Endothelial cell of umbilical vein (primary cell): ENCODE measurements around the gene JAKMIP1.

Source experiments
- EZH2 ChIP-seq: IDR thresholded peaks from 2 replicates; pipeline ENCODE4 v1.6.1; 2012; ENCODE audit warnings: borderline replicate concordance, low read depth, mild to moderate bottlenecking, moderate library complexity, low read length, inconsistent platforms; ENCODE audit not compliant: severe bottlenecking
- FOS ChIP-seq: IDR thresholded peaks from 2 replicates; pipeline ENCODE4 v1.6.1; 2011; ENCODE audit warnings: mild to moderate bottlenecking, low read length, moderate library complexity, borderline replicate concordance; ENCODE audit not compliant: insufficient read depth
- POLR2A ChIP-seq: IDR thresholded peaks from 2 replicates; pipeline ENCODE4 v1.6.1; 2012; ENCODE audit warnings: low read depth, mild to moderate bottlenecking, control low read depth, low read length
- TF ChIP-seq, protein P1 (sequence below), 2 donors: IDR thresholded peaks; 1 replicate in 1 of 2; 2 replicates in 1 of 2; pipeline ENCODE4 v1.5.1; 2011; ENCODE audit warnings: low read length in 2 of 2, mild to moderate bottlenecking in 2 of 2, moderate library complexity in 2 of 2, control low read depth in 1 of 2, inconsistent platforms in 1 of 2, low read depth in 1 of 2; ENCODE audit not compliant: insufficient read depth in 1 of 2; ENCODE audit errors: extremely low read depth in 1 of 2
- TF ChIP-seq, protein P2 (sequence below): IDR thresholded peaks from 2 replicates; pipeline ENCODE4 v1.6.1; 2011; ENCODE audit not compliant: insufficient read depth, insufficient read length

DNA sequence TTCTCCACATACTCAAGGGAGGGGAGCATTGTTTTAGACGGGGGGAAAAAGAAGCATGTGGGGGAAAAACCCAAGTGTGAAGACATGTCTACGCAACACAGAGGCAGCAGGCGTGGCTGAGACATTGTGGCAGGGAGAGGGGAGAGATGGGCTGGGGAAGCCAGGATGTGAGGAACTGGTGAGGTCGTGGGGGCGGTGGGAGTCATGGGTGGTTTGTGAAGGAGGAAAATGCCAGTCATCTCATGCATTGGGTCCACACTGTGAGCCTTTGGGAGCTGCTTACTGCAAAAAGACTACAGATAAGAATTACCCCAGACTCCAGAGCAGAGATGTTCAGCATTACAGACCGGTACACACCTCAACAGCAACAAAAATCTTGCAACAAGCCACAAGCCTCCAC, 2.1 kb downstream of the JAKMIP1 start:
- TF ChIP-seq, protein P1, sequence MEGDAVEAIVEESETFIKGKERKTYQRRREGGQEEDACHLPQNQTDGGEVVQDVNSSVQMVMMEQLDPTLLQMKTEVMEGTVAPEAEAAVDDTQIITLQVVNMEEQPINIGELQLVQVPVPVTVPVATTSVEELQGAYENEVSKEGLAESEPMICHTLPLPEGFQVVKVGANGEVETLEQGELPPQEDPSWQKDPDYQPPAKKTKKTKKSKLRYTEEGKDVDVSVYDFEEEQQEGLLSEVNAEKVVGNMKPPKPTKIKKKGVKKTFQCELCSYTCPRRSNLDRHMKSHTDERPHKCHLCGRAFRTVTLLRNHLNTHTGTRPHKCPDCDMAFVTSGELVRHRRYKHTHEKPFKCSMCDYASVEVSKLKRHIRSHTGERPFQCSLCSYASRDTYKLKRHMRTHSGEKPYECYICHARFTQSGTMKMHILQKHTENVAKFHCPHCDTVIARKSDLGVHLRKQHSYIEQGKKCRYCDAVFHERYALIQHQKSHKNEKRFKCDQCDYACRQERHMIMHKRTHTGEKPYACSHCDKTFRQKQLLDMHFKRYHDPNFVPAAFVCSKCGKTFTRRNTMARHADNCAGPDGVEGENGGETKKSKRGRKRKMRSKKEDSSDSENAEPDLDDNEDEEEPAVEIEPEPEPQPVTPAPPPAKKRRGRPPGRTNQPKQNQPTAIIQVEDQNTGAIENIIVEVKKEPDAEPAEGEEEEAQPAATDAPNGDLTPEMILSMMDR (IDR thresholded peaks at IDR 0.05; ENCODE audit: extremely low read depth in 1 of 2, insufficient read depth in 1 of 2, low read depth in 1 of 2, low read length in 2 of 2): no peak
- TF ChIP-seq POLR2A (no peak), EZH2 (no peak), FOS (no peak)
- TF ChIP-seq, protein P2, sequence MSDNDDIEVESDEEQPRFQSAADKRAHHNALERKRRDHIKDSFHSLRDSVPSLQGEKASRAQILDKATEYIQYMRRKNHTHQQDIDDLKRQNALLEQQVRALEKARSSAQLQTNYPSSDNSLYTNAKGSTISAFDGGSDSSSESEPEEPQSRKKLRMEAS: no peak
